ENCODE data around the gene FAM83G.

The FAM83G gene

GRCh38 chr17:19012171-19013080 lies 7.9 kb upstream of the FAM83G start:
- no peak for DNase-seq (ENCODE audit: low read depth)
- H3K4me3 ChIP-seq (replicated peaks; ENCODE audit: low read depth, low read length): no peak overlapping the region
- TF ChIP-seq CTCF (IDR thresholded peaks at IDR 0.05; ENCODE audit: low read length, missing control alignments): no peak

GRCh38 chr17:19011581-19011980 lies 7.0 kb upstream of the FAM83G start:
- no peak for TF ChIP-seq CTCF (IDR thresholded peaks at IDR 0.05; ENCODE audit: low read length, missing control alignments)
- no peak for DNase-seq (ENCODE audit: low read depth)
- no peak overlapping the region for H3K4me3 ChIP-seq (replicated peaks; ENCODE audit: low read depth, low read length)

- TF ChIP-seq CTCF (IDR thresholded peaks at IDR 0.05; ENCODE audit: low read length, missing control alignments): no peak
- no peak for DNase-seq (ENCODE audit: low read depth)
- H3K4me3 ChIP-seq (replicated peaks; ENCODE audit: low read depth, low read length): no peak overlapping the region
Observed at GRCh38 chr17:19010729-19011505, 6.4 kb upstream of the FAM83G start.

GRCh38 chr17:19009970-19010369 lies 5.4 kb upstream of the FAM83G start:
- no peak overlapping the region for H3K4me3 ChIP-seq (replicated peaks; ENCODE audit: low read depth, low read length)
- TF ChIP-seq CTCF (IDR thresholded peaks at IDR 0.05; ENCODE audit: low read length, missing control alignments): no peak
- no peak for DNase-seq (ENCODE audit: low read depth)

GRCh38 chr17:19006698-19007097 lies 2.1 kb upstream of the FAM83G start:
- TF ChIP-seq CTCF (IDR thresholded peaks at IDR 0.05; ENCODE audit: low read length, missing control alignments): no peak
- no peak overlapping the region for H3K4me3 ChIP-seq (replicated peaks; ENCODE audit: low read depth, low read length)
- no peak for DNase-seq (ENCODE audit: low read depth)

GRCh38 chr17:19005789-19006430 lies 1.3 kb upstream of the FAM83G start:
- no peak overlapping the region for H3K4me3 ChIP-seq (replicated peaks; ENCODE audit: low read depth, low read length)
- no peak for TF ChIP-seq CTCF (IDR thresholded peaks at IDR 0.05; ENCODE audit: low read length, missing control alignments)
- DNase-seq (ENCODE audit: low read depth): no peak
